Stimulated activated CD8-positive, alpha-beta memory T cell treated with anti-CD3 and anti-CD28 coated beads, Interleukin-15, amount 100 ng/mL, for 1 hour (primary cell): ENCODE measurements around the gene RSBN1L.
"Not testable (repeated sequence)": the region's sequence is repeated elsewhere in the genome, so short reads cannot be mapped to it uniquely, and the experiment has no call there.

ENCODE experiments used
- DNase-seq: peaks from one replicate; pipeline ENCODE4 v3.0.0-alpha.2; 2020; ENCODE audit warnings: low read depth

Gene RSBN1L

DNA sequence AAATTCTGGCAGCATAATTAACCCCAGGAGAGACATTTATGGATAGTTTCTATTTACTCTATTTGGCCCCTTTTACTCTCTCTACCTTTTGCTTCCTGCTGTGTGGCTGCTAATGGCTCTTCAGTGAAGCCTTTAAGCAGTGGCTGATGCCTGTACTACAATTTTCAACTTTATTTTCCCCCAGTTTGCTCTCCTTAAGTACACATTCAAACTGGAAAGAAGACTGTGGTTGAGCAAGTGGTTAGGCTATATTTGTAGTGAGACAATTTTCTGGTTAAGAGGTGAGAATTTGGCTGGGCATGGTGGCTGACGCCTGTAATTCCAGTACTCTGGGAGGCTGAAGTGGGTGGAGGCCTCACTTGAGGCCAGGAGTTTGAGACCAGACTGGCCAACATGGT, 8.5 kb upstream of the RSBN1L start:
- no peak for DNase-seq

DNA sequence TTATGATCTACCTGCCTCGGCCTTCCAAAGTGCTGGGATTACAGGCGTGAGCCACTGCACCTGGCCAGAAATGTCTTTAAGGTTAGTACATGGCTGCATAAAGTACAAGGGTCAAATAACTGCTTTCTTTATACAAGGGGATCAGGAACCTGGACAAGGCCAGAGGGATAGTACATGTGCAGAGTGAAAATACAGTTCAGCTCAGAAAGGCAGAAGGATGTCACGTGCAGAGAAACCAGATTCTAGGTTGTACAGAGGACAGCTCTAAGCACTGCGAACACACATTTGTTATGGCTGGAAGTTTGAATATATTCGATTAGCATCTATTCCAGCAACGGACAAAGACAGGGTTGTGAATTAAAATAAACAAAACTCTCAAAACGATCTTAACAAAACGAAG, 6.0 kb upstream of the RSBN1L start:
- no peak for DNase-seq

GRCh38 chr7:77691892-77692491, 4.3 kb upstream of the RSBN1L start:
- no peak for DNase-seq

DNA sequence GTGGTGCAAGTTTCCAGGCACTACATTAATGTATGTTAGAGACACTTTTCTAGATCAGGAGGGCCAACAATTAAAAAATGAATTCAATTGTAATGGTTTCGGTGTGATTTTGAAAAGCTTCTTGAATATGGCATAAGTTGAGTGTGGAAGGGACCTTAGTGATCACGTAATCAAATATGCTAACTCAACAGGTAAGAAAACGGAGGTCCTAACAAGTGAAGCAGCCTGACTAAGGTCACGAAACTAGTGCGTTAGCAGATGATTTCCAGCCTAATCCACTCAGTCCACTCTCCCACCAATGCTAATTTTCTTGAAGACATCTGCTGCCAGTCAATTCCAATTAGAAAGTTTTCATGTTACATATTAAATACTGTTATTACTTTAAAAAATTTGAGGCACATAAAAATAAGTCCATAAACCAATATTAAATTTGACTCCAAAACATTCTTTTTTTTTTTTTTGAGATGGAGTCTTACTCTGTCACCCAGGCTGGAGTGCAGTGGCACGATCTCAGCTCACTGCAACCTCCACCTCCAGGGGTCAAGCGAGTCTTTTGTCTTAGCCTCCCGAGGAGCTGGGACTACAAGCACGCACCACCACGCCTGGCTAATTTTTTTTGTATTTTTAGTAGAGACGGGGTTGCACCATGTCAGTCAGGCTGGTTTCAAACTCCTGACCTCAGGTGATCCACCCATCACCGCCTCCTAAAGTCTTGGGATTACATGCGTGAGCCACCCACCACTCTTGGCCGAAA, 2.3 kb upstream of the RSBN1L start:
- DNase-seq = no peak

DNA sequence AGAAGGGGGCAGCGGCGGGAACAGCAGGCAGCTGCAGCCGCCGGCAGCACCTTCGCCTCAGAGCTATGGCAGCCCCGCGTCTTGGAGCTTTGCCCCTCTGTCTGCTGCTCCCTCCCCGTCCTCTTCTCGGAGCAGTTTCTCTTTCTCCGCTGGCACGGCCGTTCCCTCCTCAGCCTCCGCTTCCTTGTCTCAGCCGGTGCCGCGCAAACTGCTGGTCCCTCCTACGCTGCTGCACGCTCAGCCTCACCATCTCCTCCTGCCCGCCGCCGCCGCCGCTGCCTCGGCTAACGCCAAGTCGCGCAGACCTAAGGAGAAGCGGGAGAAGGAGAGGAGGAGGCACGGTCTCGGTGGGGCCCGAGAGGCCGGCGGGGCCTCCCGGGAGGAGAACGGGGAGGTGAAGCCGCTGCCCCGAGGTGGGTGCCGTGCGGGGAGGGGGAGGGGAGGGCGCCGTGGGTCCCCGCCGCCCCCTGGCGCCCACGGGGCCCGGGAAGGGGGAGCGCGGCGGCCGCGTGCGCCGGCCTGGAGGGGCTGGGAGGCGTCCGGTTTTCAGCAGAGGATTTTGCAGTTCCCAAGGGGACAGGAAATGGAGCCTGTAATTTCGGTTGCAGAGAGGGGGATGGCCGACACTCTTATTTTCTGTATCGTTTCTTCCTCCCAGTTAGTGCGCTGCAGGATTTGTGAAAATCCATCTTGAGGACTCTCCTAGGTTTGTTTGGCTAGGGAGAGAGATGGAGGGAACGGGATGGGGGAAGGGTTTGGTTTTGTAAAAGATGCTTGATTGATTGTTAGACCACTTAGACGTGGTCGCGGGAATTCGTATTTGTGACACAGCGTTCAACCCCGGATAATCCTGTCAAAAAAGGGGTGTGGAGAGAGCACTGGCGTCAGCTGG, 630 bp downstream of the RSBN1L start:
- DNase-seq = no peak

- DNase-seq = no peak
These were observed 1.2 kb downstream of the RSBN1L start for GRCh38 chr7:77697535-77697831.

DNA sequence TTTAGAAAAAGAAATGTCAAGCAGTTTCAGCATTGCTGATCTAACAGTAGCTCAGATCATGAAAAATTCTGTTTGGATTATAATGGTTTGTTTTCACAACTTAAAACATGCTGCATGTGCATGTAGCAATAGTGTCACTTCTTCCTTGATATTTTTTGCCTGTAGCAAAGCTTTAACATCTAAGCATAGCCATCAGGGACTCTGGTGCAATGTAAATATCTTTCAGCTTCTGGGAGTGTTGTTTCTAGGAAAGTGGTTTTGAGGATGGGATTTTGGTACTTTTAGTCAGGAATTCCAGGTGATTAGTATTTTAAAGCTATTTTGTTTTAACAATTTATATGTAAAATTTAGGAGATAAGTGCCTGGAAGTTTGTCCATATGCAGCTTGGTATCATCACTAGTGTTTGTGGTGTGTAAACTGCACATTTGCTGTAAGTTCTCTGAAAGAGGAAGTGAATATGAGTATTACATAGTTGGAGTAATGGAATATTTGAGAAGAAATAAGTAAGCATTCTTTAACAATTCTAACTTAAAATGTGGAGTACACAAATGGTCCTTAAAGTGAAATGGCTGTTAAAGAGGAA, 1.9 kb downstream of the RSBN1L start:
- DNase-seq = no peak

GRCh38 chr7:77699056-77699455, 2.8 kb downstream of the RSBN1L start:
- no peak for DNase-seq

- no peak for DNase-seq
These were observed 6.3 kb downstream of the RSBN1L start for GRCh38 chr7:77702513-77702912.

DNA sequence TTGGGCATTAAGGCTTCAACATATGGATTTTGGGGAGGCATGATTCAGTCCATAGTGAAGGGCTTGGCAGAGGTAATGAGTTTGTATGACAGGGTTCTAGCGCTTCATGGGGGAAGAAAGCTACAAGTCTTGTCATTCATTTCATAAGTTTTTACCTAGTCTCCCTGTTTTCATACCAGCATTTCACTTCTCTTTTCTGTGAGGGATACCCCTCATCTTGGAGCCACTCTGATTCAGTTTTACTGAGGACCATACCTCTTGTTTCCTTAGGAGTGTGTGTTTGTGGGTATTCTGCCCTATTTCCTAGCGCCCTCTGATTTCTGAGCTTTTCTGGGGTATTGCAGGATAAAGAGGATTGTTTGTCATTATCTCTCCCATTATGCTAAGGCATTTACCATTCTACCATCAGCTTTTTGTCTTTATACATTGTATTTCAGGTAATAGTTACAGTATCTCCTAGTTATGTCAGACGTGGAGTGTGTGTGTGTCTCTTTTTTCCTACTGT, 6.8 kb downstream of the RSBN1L start:
- no peak for DNase-seq

DNA sequence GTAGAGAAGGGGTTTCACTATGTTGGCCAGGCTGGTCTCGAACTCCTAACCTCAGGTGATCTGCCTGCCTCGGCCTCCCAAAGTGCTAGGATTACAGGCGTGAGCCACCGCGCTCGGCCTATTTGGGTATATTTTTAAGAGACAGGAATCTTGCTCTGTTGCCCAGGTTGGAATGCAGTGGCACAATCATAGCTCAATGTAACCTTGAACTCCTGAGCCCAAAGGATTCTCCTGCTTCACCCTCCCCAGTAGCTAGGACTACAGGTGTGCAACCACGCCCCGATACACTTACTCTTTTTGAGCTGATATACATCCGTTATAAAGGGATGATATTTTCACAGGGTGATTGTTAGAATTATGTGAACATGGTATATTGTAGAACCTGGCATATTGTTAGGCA, 7.4 kb downstream of the RSBN1L start:
- not testable (repeated sequence) for DNase-seq

GRCh38 chr7:77707504-77707992, 11.3 kb downstream of the RSBN1L start:
- DNase-seq = no peak

GRCh38 chr7:77710067-77710466, 13.8 kb downstream of the RSBN1L start:
- DNase-seq = no peak

DNA sequence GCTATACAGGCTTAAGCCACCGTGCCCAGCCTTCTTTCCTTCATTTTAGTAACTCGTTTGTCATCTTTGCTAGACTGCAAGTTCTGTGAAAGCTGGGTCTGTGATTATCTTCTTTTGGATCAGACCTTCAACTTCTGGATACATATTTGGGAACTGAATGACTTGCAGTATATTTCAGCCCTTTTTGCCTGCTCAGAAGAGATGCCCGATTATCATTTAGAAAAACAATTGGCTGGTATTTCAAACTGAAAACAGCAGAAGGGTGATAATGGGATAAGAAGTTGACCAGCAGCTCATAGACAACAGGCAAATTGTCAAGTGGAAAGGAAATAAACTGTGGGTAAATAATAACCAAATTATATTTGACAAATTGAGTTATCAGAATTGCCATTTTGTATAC, 14.6 kb downstream of the RSBN1L start:
- DNase-seq = no peak

GRCh38 chr7:77714195-77714594, 17.9 kb downstream of the RSBN1L start:
- DNase-seq = no peak

DNA sequence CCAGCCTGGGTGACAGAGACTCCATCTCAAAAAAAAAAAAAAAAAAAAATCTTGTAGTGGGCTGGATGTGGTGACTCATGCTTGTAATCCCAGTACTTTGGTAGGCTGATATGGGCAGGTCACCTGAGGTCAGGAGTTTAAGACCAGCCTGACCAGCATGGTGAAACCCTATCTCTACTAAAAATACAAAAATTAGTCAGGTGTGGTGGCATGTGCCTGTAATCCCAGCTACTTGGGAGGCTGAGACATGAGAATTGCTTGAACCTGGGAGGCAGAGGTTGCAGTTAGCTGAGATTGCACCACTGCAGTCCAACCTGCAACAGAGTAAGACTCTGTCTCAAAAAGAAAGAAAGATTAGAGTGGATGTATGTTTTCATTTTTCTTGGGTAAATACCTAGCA, 18.7 kb downstream of the RSBN1L start:
- not testable (repeated sequence) for DNase-seq

DNA sequence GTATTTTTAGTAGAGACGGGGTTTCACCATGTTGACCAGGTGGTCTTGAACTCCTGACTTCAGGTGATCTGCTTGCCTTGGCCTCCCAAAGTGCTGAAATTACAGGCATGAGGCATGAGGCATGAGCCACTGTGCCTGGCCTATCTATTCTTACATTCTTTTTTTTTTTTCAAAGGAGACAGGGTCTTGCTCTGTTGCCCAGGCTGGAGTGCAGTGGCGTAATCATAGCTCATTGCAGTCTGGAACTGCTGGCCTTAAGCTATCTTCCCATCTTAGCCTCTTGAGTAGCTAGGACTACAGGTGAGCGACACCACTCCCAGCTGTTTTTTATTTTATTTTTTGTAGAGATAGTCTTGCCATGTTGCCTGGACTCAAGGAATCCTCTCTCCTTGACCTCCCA, 20.5 kb downstream of the RSBN1L start:
- no peak for DNase-seq

GRCh38 chr7:77717566-77717965, 21.3 kb downstream of the RSBN1L start:
- DNase-seq = not testable (repeated sequence)

GRCh38 chr7:77727527-77727926, 31.3 kb downstream of the RSBN1L start:
- no peak for DNase-seq

GRCh38 chr7:77727936-77728701, 31.9 kb downstream of the RSBN1L start:
- no peak for DNase-seq

DNA sequence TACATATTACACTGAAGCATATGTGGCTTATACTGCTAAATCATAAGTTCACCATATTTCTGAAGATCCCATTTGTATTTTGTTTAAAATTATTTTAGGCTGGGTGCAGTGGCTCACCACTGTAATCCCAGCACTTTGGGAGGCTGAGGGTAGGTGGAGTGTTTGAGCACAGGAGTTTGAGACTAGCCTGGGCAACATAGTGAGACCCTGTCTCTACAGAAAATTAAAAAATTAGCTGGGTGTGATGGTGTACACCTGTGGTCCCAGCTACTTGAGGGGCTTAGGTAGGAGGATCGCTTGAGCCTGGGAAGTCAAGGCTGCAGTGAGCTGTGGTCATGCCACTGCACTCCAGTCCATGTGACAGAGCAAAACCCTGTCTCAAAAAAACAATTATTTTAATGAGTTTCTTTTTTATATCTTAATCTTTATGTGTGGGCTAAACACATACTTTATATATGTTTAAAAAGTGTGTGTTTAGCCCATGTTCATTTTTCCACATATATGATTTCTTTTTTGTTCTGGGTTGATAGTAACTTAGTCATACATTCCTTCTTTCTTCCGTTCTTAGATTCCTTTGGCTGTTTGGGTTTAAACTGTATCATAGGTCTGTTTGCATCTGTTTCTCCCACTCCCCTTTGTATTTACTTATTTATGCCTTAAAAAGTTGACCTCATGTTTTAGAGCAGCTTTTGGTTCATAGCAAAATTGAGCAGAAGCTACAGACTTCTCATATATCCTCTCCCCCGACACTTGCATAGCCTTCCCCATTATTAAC, 33.5 kb downstream of the RSBN1L start:
- DNase-seq = no peak
